HEK293T (cell line): ENCODE results near the gene ZC3H7B.

Experiments used
- CTCF ChIA-PET: fragments of 350-600 bp; formaldehyde crosslinking; extraction: SDS; loops from one replicate; lab custom pipeline; 2021; ENCODE audit warnings: antibody characterized with exemption, inconsistent platforms; lab: Yijun Ruan, JAX
- POLR2A ChIA-PET: fragments of 350-600 bp; formaldehyde crosslinking; extraction: SDS; loops from one replicate; lab custom pipeline; 2020; ENCODE audit warnings: antibody characterized with exemption, inconsistent platforms; lab: Yijun Ruan, JAX
- DNase-seq: peaks from one replicate; pipeline ENCODE4 v3.0.0; 2012; ENCODE audit warnings: mixed read lengths; ENCODE audit errors: extremely low spot score
- ARNT ChIP-seq: fragments of 450-650 bp; IDR thresholded peaks from 2 replicates; pipeline ENCODE4 v1.6.1; 2017; ENCODE audit warnings: mild to moderate bottlenecking
- BHLHE40 ChIP-seq: fragments of 450-650 bp; IDR thresholded peaks from 2 replicates; pipeline ENCODE4 v1.6.1; 2016; ENCODE audit warnings: mild to moderate bottlenecking, moderate library complexity, borderline replicate concordance
- CTBP1 ChIP-seq: fragments of 450-650 bp; IDR thresholded peaks from 2 replicates; pipeline ENCODE4 v1.6.1; 2016; ENCODE audit warnings: borderline replicate concordance
- ELF4 ChIP-seq: fragments of 450-650 bp; IDR thresholded peaks from 2 replicates; pipeline ENCODE4 v1.6.1; 2017; ENCODE audit warnings: antibody characterized with exemption
- FOXA1 ChIP-seq: fragments of 450-650 bp; IDR thresholded peaks from 2 replicates; pipeline ENCODE4 v1.6.1; 2016; ENCODE audit warnings: mild to moderate bottlenecking
- FOXK2 ChIP-seq: fragments of 450-650 bp; IDR thresholded peaks from 2 replicates; pipeline ENCODE4 v1.6.1; 2016; ENCODE audit warnings: mild to moderate bottlenecking
- FOXM1 ChIP-seq: fragments of 450-650 bp; IDR thresholded peaks from 2 replicates; pipeline ENCODE4 v1.6.1; 2017; ENCODE audit warnings: mild to moderate bottlenecking, borderline replicate concordance
- HDGF ChIP-seq: fragments of 450-650 bp; IDR thresholded peaks from 2 replicates; pipeline ENCODE4 v1.6.1; 2017; ENCODE audit warnings: antibody characterized with exemption, borderline replicate concordance
- L3MBTL2 ChIP-seq: fragments of 450-650 bp; conservative IDR thresholded peaks from 2 replicates; pipeline ENCODE4 v1.6.1; 2016; ENCODE audit warnings: mild to moderate bottlenecking
- LEF1 ChIP-seq: fragments of 450-650 bp; IDR thresholded peaks from 2 replicates; pipeline ENCODE4 v1.6.1; 2017; ENCODE audit warnings: mild to moderate bottlenecking, borderline replicate concordance
- NFRKB ChIP-seq: fragments of 450-650 bp; IDR thresholded peaks from 2 replicates; pipeline ENCODE4 v1.6.1; 2016; ENCODE audit warnings: mild to moderate bottlenecking, moderate library complexity
- PKNOX1 ChIP-seq: fragments of 450-650 bp; IDR thresholded peaks from 2 replicates; pipeline ENCODE4 v1.6.1; 2016
- SP1 ChIP-seq: fragments of 450-650 bp; IDR thresholded peaks from 2 replicates; pipeline ENCODE4 v1.6.1; 2017
- SUZ12 ChIP-seq: fragments of 450-650 bp; IDR thresholded peaks from 2 replicates; pipeline ENCODE4 v1.6.1; 2016; ENCODE audit warnings: mild to moderate bottlenecking
- TARDBP ChIP-seq: fragments of 450-650 bp; IDR thresholded peaks from 2 replicates; pipeline ENCODE4 v1.6.1; 2016
- ZNF384 ChIP-seq: fragments of 450-650 bp; IDR thresholded peaks from 2 replicates; pipeline ENCODE4 v1.6.1; 2016

The ZC3H7B gene

GRCh38 chr22:41260871-41261270, 40.5 kb upstream of the ZC3H7B start:
- ChIA-PET CTCF (no interaction called here), POLR2A (no interaction called here)
- TF ChIP-seq L3MBTL2: no peak
- TF ChIP-seq SP1: no peak
- no peak for TF ChIP-seq SUZ12
- no peak for TF ChIP-seq ELF4
- TF ChIP-seq CTBP1: no peak
- no peak for TF ChIP-seq NFRKB
- TF ChIP-seq HDGF: no peak
- no peak for TF ChIP-seq ARNT
- no peak for TF ChIP-seq PKNOX1
- TF ChIP-seq ZNF384: no peak
- no peak for TF ChIP-seq FOXM1
- no peak for TF ChIP-seq BHLHE40
- TF ChIP-seq FOXA1: no peak
- no peak for TF ChIP-seq FOXK2
- TF ChIP-seq LEF1: no peak
- no peak for DNase-seq

GRCh38 chr22:41261541-41262249, 39.6 kb upstream of the ZC3H7B start:
- CTCF ChIA-PET: interaction anchor here (0.6 kb wide), 1 partner anchor 9 kb away, joined by 3 read pairs; no protein-coding TSS in a partner anchor
- no peak for DNase-seq
- no peak for TF ChIP-seq ZNF384
- no peak for TF ChIP-seq L3MBTL2
- no peak for TF ChIP-seq FOXM1
- no peak for TF ChIP-seq FOXA1
- TF ChIP-seq LEF1: no peak
- TF ChIP-seq ELF4: no peak
- no peak for TF ChIP-seq HDGF
- no peak for TF ChIP-seq SP1
- TF ChIP-seq NFRKB: no peak
- no peak for TF ChIP-seq SUZ12
- TF ChIP-seq BHLHE40: no peak
- POLR2A ChIA-PET: no interaction called here

- TF ChIP-seq LEF1 (no peak), HDGF (no peak), L3MBTL2 (no peak), NFRKB (no peak), CTBP1 (no peak), ARNT (no peak), ZNF384 (no peak), FOXK2 (no peak), SP1 (no peak), SUZ12 (no peak), BHLHE40 (no peak), FOXA1 (no peak)
- CTCF ChIA-PET: interaction anchor here (0.6 kb wide), 1 partner anchor 10 kb away, joined by 3 read pairs; no protein-coding TSS in a partner anchor
- POLR2A ChIA-PET: no interaction called here
- no peak for DNase-seq
These were observed 39.0 kb upstream of the ZC3H7B start for GRCh38 chr22:41262250-41262765.

GRCh38 chr22:41263704-41264103, 37.6 kb upstream of the ZC3H7B start:
- POLR2A ChIA-PET: no interaction called here
- TF ChIP-seq PKNOX1: no peak
- TF ChIP-seq L3MBTL2: no peak
- no peak for TF ChIP-seq TARDBP
- no peak for TF ChIP-seq FOXA1
- TF ChIP-seq HDGF: no peak
- CTCF ChIA-PET: no interaction called here
- DNase-seq: no peak

GRCh38 chr22:41264408-41264941, 36.9 kb upstream of the ZC3H7B start:
- POLR2A ChIA-PET: no interaction called here
- TF ChIP-seq L3MBTL2 (no peak), LEF1 (no peak), ZNF384 (no peak), BHLHE40 (no peak), HDGF (no peak), CTBP1 (no peak), ELF4 (no peak), TARDBP (no peak), PKNOX1 (no peak), FOXM1 (no peak), FOXK2 (no peak), FOXA1 (no peak), NFRKB (no peak), ARNT (no peak), SP1 (no peak), SUZ12 (no peak)
- CTCF ChIA-PET: no interaction called here
- no peak for DNase-seq

- POLR2A ChIA-PET: no interaction called here
- CTCF ChIA-PET: no interaction called here
- no peak for DNase-seq
- TF ChIP-seq L3MBTL2 (no peak), FOXK2 (no peak), HDGF (no peak), FOXM1 (no peak), SP1 (no peak), BHLHE40 (no peak), ZNF384 (no peak), TARDBP (no peak)
These were observed 33.4 kb upstream of the ZC3H7B start for GRCh38 chr22:41267958-41268357.
